CD14-positive monocyte (primary cell): Measurements from ENCODE around the gene MUC5AC. TPM values are rescaled to one million over a fixed set of nuclear protein-coding genes. Genes with fewer than 3 reads are reported as not detected.

Experiments used
- DNase-seq, 3 donors: peaks; one replicate each; pipeline ENCODE4 v3.0.0-alpha.2; 2011 to 2022
- H2AFZ ChIP-seq: 2 replicates; pipeline ENCODE4 v1.6.0; 2012; ENCODE audit warnings: mild to moderate bottlenecking, low read depth, low read length, inconsistent platforms; ENCODE audit not compliant: insufficient read depth, poor library complexity, severe bottlenecking
- H3K27ac ChIP-seq, 2 donors: 1 replicate in 1 of 2; 2 replicates in 1 of 2; pipeline ENCODE4 v1.5.1; 2012 to 2013; ENCODE audit warnings: low read length in 2 of 2, control low read depth in 1 of 2, inconsistent platforms in 1 of 2, low read depth in 1 of 2, mild to moderate bottlenecking in 1 of 2
- H3K27me3 ChIP-seq, 2 donors: one replicate each; pipeline versions ENCODE4 v1.6.0 to v1.6.1; 2011 to 2013; ENCODE audit warnings: low read length in 2 of 2; ENCODE audit not compliant: control insufficient read depth in 2 of 2, insufficient read depth in 2 of 2
- H3K36me3 ChIP-seq, 2 donors: replicated peaks in 1 of 2; 1 replicate in 1 of 2; 2 replicates in 1 of 2; pipeline versions ENCODE4 v1.5.1 to v1.6.1; 2012 to 2013; ENCODE audit warnings: low read length in 2 of 2, control low read depth in 1 of 2, inconsistent platforms in 1 of 2, mild to moderate bottlenecking in 1 of 2; ENCODE audit not compliant: insufficient read depth in 2 of 2, control insufficient read depth in 1 of 2
- H3K4me1 ChIP-seq, 2 donors: 1 replicate in 1 of 2; 2 replicates in 1 of 2; pipeline versions ENCODE4 v1.5.1 to v1.6.1; 2012 to 2013; ENCODE audit warnings: low read length in 2 of 2, control low read depth in 1 of 2, inconsistent platforms in 1 of 2, mild to moderate bottlenecking in 1 of 2, moderate library complexity in 1 of 2; ENCODE audit not compliant: insufficient read depth in 2 of 2, control insufficient read depth in 1 of 2
- H3K4me2 ChIP-seq: replicated peaks from 2 replicates; pipeline ENCODE3; 2012; ENCODE audit warnings: low read length, moderate library complexity, mild to moderate bottlenecking; ENCODE audit not compliant: poor library complexity, severe bottlenecking; ENCODE audit errors: extremely low read depth
- H3K4me3 ChIP-seq, 3 experiments: fragments of 200-600 bp in 1 of 3; sonication (generic) in 1 of 3; replicated peaks in 1 of 3; 1 replicate in 2 of 3; 2 replicates in 1 of 3; pipeline ENCODE4 v1.5.1; 2011 to 2013; ENCODE audit warnings: low read length in 3 of 3, mild to moderate bottlenecking in 3 of 3, control low read depth in 2 of 3, low read depth in 2 of 3, inconsistent platforms in 1 of 3, moderate library complexity in 1 of 3
- H3K79me2 ChIP-seq: 2 replicates; pipeline ENCODE4 v1.6.0; 2012; ENCODE audit warnings: mild to moderate bottlenecking, control low read depth, inconsistent platforms, low read length, moderate library complexity; ENCODE audit not compliant: insufficient read depth
- H3K9ac ChIP-seq: 2 replicates; pipeline ENCODE4 v1.6.0; 2017; ENCODE audit warnings: low read length, mild to moderate bottlenecking; ENCODE audit not compliant: insufficient read depth, poor library complexity, severe bottlenecking
- H3K9me3 ChIP-seq, 2 donors: replicated peaks in 1 of 2; 1 replicate in 1 of 2; 2 replicates in 1 of 2; pipeline versions ENCODE4 v1.5.1 to v1.6.1; 2012 to 2013; ENCODE audit warnings: low read length in 2 of 2, control low read depth in 1 of 2; ENCODE audit not compliant: control insufficient read depth in 1 of 2, insufficient read depth in 1 of 2
- H4K20me1 ChIP-seq: 2 replicates; pipeline ENCODE4 v1.6.0; 2012; ENCODE audit warnings: mild to moderate bottlenecking, low read length, control low read depth, moderate library complexity; ENCODE audit not compliant: insufficient read depth
- H3K27ac Mint-ChIP-seq, 7 donors: one replicate each; pipeline ENCODE4 v1.8.0; 2020; ENCODE audit warnings: mild to moderate bottlenecking in 7 of 7, mixed read lengths in 7 of 7, moderate library complexity in 6 of 7, inconsistent platforms in 2 of 7
- H3K27me3 Mint-ChIP-seq, 3 donors: one replicate each; pipeline ENCODE4 v1.8.0; 2021 to 2022; ENCODE audit warnings: low read depth in 3 of 3, mild to moderate bottlenecking in 3 of 3, mixed read lengths in 3 of 3, moderate library complexity in 3 of 3, inconsistent platforms in 1 of 3
- H3K36me3 Mint-ChIP-seq, 2 donors: one replicate each; pipeline ENCODE4 v1.8.0; 2020; ENCODE audit warnings: mixed read lengths in 2 of 2, inconsistent platforms in 1 of 2, mild to moderate bottlenecking in 1 of 2
- H3K4me1 Mint-ChIP-seq: one replicate; pipeline ENCODE4 v1.8.0; 2020; ENCODE audit warnings: mild to moderate bottlenecking, mixed read lengths
- H3K4me3 Mint-ChIP-seq, 2 donors: one replicate each; pipeline ENCODE4 v1.8.0; 2020; ENCODE audit warnings: mild to moderate bottlenecking in 2 of 2, mixed read lengths in 2 of 2, moderate library complexity in 1 of 2
- H3K9me3 Mint-ChIP-seq, 7 donors: one replicate each; pipeline ENCODE4 v1.8.0; 2020 to 2022; ENCODE audit warnings: mixed read lengths in 7 of 7, mild to moderate bottlenecking in 6 of 7, moderate library complexity in 6 of 7, inconsistent platforms in 2 of 7
- CTCF ChIP-seq: fragments of 200-600 bp; IDR thresholded peaks from one replicate; pipeline ENCODE4 v1.8.0; 2022; ENCODE audit warnings: antibody characterized with exemption, mild to moderate bottlenecking
- WGBS: methylation state at CpG from one replicate; pipeline ENCODE4 v1.1.5; 2013; ENCODE audit warnings: missing lambda C conversion rate; ENCODE audit not compliant: insufficient coverage; 5-methylcytosine and 5-hydroxymethylcytosine counted together
- intact Hi-C, 2 donors: fragments of 100-400 bp; cut with micrococcal nuclease; formaldehyde crosslinking; loops; one replicate each; pipeline versions ENCODE4 v1.15.0 to v1.15.1; 2023
- polyA plus RNA-seq, 3 donors: library from polyadenylated mRNA; depleted of rRNA in 1 of 3; unstranded in 2 of 3; stranded (reverse) in 1 of 3; fragments of 300-500 nt in 2 of 3; fragments of >200 nt in 1 of 3; fragmentation: Illumina TruSeq in 2 of 3; gene quantifications; 1 replicate in 2 of 3; 2 replicates in 1 of 3; pipeline ENCODE4 v1.2.3, GENCODE V29; 2012 to 2021

The MUC5AC gene
- polyA plus RNA-seq, 3 donors = not detected

DNA sequence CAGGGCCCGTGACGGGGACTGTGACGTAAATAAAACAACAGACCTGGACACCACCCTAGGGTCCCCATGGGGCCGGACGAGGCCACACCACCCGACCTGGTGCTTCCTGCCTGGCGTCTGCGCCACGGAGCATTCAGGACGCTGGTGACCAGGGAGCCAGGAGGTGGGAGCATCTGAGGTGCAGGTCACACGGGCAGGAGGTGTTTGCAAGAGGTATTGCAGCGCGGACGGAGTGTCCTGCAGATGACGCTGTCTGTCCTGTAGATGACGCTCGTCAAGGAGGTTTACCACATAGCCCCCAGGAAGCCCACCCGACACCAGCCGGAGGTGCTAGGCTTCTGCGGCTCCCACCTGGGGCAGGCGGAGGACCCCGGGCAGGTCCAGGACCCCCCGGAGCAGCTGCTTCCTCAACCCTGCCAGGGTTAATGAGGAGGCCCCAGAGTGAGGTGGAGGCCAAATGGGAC lies 64.1 kb downstream of the MUC5AC start:
- no peaks in the 10 kb centered on the region for H3K79me2 ChIP-seq
- DNase-seq = no peak
- H3K9ac ChIP-seq = no peak overlapping the region
- no peaks in the 10 kb centered on the region for H3K4me1 ChIP-seq
- TF ChIP-seq CTCF = no peak
- no peak overlapping the region for H2AFZ ChIP-seq
- H3K27me3 ChIP-seq = no peaks in the 10 kb centered on the region
- no peak overlapping the region for H3K4me3 ChIP-seq
- H3K4me1 Mint-ChIP-seq = no peaks in the 10 kb centered on the region
- no peaks in the 10 kb centered on the region for H3K36me3 ChIP-seq
- no peak overlapping the region for H3K27ac Mint-ChIP-seq
- H3K36me3 Mint-ChIP-seq = no peaks in the 10 kb centered on the region
- no peaks in the 10 kb centered on the region for H4K20me1 ChIP-seq
- peaks cover 6 to 10% (median 8%) of the 10 kb centered on the region in 3 donors for H3K27me3 Mint-ChIP-seq
- no peak overlapping the region for H3K27ac ChIP-seq
- peaks cover 0 to 2% (median 0%) of the 10 kb centered on the region in 7 donors for H3K9me3 Mint-ChIP-seq
- H3K4me2 ChIP-seq = no peak overlapping the region
- intact Hi-C loops = no loop called here
- H3K9me3 ChIP-seq = no peaks in the 10 kb centered on the region
- no peak overlapping the region for H3K4me3 Mint-ChIP-seq
- WGBS = 89% methylated on average over 23 of the region's 23 CpGs

DNA sequence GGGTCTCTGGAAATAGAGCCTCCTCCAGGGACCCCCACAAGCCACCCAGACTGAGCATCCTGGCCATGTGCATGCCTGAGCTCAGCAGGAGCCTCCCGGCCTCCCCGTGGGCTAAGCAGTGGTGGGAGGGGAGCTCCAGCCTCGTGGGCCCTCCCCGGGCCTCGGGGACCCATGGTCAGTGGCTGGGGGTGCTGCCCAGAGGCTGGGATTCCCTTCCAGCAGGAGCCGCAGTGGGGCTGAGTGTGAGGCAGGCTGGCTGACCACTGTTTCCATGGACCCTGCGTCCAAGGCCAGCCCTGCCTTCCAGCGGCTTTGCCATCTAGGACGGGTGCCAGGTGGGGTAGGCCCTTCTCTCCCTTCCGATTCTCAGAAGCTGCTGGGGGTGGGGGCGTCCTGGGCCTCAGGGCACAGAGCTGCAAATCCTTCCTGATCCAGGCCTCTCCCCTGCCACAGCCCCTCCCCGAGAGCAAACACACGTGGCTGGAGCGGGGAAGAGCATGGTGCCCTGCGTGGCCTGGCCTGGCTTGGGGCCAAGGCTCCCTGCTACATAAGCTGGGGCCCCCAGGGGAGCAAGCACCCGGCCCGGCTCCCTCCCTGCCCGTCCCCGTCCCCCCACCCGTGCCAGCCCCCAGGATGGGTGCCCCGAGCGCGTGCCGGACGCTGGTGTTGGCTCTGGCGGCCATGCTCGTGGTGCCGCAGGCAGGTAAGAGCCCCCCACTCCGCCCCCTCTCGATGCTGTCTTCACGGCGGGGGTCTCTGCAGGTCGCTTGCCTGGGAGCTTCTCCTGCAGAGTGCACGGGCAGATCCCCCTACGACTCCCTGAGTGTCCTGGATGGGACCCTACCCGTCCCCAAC lies 65.0 kb downstream of the MUC5AC start, which contains the start of gene MUC5B:
MUC5B (plus strand) TSS at position 576 of the 855 bp plus-strand sequence; CDS start at position 634, 58 bp downstream.
- Histone ChIP-seq H3K27me3 (no peaks in the 10 kb centered on the region), H2AFZ (no peak within 1 kb of the TSS), H3K4me3 (no peak within 1 kb of the TSS), H3K79me2 (no peaks in the 10 kb centered on the region), H3K9me3 (no peaks in the 10 kb centered on the region), H4K20me1 (no peaks in the 10 kb centered on the region), H3K9ac (no peak within 1 kb of the TSS), H3K36me3 (no peaks in the 10 kb centered on the region), H3K4me2 (no peak within 1 kb of the TSS), H3K4me1 (no peaks in the 10 kb centered on the region), H3K27ac (no peak within 1 kb of the TSS)
- intact Hi-C loops = no loop called here
- Mint-ChIP-seq H3K4me1 (no peaks in the 10 kb centered on the region), H3K27ac (no peak within 1 kb of the TSS), H3K9me3 (peaks cover 0 to 1% (median 0%) of the 10 kb centered on the region in 7 donors), H3K36me3 (no peaks in the 10 kb centered on the region), H3K4me3 (no peak within 1 kb of the TSS), H3K27me3 (peaks cover 6 to 10% (median 6%) of the 10 kb centered on the region in 3 donors)
- DNase-seq = no peak
- TF ChIP-seq CTCF = no peak
- WGBS = 90% methylated on average over 23 of the region's 36 CpGs
